CD4-positive, alpha-beta T cell treated with Interleukin-4 for 4 hours (primary cell): ENCODE results near the gene SAE1.
"Not testable (repeated sequence)": the region's sequence is repeated elsewhere in the genome, so short reads cannot be mapped to it uniquely, and the experiment has no call there.

ENCODE experiments used
- DNase-seq: peaks from one replicate; pipeline ENCODE4 v3.0.0-alpha.2; 2020

The SAE1 gene

DNA sequence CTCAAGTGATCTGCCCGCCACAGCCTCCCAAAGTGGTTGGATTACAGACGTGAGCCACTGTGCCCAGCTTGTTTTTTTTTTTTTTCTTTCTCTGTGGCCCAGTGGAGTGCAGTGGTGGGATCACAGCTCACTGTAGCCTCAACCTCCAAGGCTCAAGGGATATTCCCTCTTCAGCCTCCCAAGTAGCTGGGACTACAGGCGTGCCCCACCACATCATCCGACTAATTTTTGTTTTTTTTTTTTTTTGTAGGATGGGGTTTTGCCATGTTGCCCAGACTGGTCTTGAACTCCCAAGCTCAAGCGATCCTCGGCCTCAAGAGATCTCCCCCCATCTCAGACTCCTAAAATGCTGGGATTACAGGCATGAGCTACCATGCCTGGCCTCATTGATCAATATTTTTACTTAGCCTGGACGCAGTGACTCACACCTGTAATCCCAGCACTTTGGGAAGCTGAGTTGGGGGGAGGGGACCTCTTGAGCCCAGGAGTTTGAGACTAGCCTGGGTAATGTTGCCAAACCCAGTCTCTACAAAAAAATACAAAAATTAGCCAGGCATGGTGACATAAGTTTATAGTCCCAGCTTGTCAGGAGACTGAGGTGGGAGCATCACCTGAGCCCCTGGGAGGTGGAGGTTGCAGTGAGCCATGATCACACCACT lies 1.7 kb downstream of the SAE1 start:
- DNase-seq, result no peak

DNA sequence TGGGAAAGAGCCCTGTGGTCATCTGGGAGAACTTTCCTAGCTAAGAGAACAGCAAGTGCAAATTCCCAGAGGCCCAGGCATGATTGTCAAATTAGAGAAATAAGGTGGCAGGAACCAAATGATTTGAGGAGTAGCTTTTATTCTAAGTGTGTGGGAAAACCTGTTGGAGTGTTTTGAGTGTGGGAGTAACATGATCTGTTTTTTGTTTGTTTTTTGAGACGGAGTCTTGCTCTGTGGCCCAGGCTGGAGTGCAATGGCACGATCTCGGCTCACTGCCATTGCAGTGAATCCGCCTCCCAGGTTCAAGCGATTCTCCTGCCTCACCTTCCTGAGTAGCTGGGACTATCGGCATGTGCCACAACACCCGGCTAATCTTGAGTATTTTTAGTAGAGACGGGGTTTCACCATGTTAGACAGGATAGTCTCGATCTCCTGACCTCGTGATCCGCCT lies 2.4 kb downstream of the SAE1 start:
- DNase-seq, result no peak

DNA sequence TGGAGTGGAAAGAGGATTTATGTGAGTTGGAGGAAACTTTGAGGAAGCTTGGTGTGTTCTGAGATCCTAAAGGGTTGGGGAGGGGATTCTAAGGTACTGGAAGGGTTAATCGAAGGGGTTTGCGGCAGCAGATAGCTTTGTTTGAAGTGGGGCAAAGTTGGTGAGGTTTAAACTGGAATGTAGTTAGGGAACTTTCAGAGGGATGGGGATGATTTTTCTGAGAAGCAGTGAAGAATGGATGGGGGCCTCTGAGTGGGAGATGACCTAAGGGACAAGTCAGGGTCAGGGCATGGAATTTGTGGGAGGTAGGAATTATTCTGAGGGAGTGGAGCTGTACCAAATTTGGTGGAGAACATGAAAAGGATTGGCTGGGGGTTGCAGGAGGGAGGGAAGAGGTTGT lies 3.9 kb downstream of the SAE1 start:
- DNase-seq, result no peak

DNA sequence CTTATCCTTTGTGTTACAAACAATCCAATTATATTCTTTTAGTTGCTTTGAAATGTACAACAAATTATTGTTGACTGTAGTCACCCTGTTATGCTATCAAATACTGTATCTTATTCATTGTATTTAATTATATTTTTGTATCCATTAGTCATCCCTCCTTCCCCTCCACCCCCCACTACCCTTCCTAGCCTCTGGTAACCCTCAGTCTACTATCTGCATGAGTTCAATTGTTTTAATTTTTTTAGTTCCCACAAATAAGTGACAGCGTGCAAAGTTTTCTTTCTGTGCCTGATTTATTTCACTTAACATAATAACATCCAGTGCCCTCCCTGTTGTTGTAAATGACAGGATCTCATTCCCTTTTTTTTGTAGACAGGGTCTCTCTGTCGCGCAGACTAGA lies 4.5 kb downstream of the SAE1 start:
- no peak for DNase-seq

DNA sequence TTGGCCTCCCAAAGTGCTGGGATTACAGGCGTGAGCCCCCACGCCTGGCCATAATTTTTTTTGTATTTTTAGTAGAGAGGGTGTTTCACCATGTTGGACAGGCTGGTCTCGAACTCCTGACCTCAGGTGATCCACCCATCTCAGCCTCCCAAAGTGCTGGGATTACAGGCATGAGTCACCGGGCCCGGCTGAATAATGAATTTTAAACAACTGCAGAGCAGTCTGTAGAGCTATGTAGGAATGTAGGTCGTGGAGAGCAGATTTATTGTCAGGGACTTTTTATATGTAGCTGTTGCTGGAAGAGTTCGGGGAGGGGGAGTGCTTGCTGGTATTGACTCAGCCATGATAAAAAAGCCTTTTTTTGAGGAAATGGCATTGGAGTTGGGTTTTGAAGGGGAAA lies 10.6 kb downstream of the SAE1 start:
- not testable (repeated sequence) for DNase-seq

DNA sequence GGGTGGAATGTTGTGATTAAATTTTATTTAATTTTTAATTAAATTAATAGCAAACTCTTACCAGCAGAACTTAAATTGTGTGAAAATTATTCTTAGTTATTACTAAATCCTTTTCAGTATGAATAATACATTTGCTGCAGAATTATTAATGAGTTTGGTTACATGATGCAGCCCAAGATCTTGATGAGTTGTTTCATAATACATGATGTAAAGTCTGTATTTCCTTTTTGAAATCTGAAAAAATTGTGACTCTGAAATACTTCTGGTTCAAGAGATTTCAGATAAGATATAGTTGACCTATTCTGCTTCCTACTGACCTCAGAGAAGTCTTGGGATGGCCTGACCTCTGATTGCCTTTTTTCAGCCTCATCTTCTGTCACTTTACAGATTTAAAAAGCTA lies 11.1 kb downstream of the SAE1 start:
- no peak for DNase-seq

DNA sequence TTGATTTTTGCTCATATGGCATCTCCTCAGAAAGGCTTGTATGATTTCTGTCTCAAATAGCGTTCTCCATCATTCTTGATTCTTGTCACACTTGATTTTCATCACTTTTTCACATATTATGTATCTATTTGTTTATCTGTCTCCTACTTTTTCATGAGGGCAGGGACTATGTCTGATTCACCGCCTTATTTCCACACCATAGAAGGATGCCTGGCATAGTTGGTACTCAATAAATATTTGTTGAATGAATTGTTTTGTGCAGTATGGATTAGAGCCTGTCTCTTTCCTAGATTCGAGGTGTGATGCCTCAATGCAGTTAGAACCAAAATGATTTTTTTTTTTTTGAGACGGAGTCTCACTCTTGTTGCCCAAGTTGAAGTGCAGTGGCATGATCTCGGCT lies 12.1 kb downstream of the SAE1 start:
- DNase-seq, result no peak

DNA sequence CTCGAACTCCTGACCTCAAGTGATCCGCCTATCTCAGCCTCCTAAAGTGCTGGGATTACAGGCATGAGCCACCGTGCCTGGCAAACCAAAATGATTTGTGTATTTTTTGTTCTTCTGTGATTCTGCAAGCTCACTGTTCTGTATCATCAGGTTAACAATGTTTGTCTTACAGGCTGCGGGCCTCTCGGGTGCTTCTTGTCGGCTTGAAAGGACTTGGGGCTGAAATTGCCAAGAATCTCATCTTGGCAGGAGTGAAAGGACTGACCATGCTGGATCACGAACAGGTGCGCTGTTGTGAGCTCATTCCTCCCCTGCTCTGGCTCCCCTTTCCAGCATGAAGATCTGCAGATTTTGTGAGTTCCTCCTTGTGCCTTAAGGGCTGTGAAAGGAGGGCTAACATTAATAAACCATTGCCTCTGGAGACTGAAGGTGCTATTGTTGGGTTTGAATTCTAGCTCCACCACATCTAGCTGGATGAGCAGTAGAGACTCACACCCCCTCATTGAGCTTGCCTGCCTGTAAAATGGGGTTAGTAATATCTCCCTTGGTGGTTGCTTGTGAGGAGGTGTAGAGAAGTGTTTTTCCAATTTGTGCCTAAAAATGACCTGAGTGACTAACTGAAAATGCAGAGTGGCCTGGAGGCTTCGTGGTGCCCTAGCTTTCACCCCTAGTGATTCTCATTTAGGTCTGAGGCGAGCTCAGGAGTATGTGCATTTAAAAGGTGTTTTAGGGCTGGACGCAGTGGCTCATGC lies 12.9 kb downstream of the SAE1 start:
- DNase-seq, result no peak

DNA sequence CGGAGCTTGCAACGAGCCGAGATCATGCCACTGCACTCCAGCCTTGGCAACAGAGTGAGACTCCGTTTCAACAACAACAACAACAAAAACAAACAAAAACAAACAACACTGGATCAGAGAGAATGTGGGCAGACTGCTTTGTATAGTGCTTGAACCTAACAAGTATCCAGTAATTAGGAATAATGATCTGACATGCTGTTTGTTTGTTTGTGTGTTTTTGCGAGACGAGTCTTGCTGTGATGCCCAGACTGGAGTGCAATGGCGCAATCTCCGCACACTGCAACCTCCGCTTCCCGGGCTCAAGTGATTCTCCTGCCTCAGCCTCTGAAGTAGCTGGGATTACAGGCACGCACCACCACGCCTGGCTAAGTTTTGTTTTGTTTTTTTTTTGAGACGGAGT lies 14.0 kb downstream of the SAE1 start:
- no peak for DNase-seq

DNA sequence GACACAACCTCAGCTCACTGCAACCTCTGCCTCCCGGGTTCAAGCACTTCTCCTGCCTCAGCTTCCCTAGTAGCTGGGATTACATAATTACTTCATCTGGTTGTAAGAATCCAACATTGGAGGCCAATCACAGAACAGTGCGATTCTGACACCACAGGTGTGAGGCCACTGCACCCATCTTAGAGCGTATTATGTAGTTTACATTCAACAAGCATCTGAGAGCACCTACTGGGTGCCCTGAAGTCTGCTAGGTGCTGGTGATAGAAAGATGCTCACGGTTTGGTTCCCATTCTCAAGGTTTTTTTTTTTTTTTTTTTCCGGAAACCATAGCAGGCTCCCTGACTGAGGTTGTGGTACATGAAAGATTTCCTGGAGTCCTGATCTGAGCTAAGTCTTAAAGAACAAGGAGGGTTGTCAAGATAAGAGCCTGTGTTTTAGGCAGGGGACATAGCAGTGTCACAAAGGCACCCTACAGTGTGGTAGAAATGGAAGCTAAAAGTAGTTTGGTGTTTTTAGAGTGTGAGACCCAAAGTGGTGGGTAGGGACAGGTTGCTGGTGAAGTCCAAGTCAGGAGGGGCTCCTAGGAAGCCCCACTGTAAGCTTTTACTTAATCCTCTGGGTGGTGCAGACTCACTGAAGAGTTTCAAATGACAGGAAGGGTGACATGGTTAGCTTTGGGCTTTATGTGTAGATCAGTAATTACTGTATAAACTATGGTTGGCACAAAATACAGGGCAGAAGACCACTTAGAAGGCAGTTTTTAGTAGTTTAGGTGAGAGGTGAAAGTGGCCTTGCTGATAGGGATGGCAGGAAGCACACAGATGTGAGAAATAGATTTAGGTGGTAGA lies 15.2 kb downstream of the SAE1 start:
- peak; percentile 56 for DNase-seq

DNA sequence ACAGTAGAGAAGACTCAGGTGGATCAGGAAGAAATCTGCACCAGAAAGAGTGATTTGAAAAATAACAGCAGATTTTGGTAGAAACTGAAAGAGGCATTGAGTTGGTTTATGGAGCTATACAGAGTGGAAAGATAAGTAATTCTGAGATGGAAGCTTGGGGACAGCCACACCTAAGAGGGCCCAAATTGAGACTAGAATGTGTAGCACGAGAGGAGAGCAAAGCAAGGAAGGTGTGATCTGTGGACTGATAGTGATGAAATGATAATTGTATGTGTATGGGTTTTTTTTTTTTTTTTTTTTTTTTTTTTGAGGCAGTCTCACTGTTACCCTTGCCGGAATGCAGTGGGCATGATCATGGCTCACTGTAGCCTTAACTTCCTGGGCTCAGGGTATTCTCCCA lies 16.3 kb downstream of the SAE1 start:
- DNase-seq, result no peak

DNA sequence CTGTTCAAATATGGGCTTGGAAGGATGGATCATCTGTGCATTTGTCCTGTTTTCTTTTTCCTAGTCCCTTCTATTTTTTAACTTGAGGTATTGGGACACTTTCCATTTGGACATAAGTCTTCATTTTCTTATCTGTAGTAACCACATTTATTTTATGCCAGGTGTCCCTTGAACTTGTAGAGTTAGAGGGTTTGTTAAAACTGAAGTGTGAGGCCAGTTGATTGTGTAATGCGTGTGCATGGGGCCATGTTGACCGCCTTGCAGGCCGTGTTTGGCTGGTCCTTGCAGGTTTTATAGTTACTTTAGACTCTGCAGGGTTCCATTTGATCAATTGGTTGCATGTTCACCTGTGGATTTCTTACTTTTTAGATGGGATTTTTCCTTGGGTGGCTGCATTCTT lies 21.0 kb downstream of the SAE1 start:
- DNase-seq, result no peak

DNA sequence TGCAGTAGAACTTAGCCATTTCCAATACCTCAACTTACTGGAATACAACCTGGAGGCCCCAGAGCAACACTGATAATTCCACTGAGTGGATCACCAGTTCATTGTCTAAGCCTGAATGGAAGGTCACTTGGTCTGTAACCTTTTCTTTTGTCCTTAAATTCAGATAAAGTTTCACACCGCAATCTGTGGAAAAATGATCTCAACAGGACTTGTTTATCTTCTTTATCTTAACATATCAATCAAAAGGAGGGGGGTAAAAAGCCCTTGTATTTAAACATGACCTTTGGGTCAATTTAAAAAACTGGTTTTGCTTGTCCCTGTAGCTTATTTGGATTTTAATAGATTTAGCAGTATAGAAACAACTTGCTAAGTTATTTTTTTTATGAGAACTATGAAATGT lies 21.6 kb downstream of the SAE1 start:
- DNase-seq, result no peak

DNA sequence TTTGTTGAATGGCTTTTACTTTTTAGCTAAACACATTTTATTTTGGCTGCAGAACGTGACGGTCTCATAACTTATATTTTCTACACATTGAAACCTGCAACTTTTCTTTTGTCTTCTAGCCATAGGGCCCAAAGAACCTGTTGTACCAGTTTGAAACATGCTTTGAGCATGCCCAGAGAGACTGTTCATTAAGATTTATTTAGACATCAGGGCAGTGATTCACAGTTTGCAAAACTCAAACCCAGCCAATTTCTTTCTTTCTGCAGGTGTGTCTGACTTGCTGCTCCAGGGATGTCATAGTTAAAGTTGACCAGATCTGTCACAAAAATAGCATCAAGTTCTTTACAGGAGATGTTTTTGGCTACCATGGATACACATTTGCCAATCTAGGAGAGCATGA lies 22.0 kb downstream of the SAE1 start:
- DNase-seq, result no peak

DNA sequence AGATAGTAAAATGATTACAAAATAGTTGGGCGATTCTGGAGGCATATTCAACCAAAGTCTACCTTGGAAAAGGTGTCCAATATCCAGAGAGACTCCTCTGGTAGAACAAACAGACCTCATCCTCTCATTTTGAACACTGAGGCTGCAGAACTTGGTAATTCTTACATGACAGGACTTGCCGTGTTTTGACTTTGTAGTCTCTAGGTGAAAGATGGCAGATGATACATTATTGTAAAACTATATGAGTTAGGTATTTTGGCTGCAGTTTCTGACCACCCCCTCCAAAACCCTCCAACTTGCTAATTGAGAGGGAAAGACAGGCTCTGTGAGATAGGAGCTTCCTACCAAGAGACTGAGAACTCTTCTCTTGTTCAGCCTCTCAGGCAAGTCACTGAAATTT lies 22.6 kb downstream of the SAE1 start:
- DNase-seq, result no peak

DNA sequence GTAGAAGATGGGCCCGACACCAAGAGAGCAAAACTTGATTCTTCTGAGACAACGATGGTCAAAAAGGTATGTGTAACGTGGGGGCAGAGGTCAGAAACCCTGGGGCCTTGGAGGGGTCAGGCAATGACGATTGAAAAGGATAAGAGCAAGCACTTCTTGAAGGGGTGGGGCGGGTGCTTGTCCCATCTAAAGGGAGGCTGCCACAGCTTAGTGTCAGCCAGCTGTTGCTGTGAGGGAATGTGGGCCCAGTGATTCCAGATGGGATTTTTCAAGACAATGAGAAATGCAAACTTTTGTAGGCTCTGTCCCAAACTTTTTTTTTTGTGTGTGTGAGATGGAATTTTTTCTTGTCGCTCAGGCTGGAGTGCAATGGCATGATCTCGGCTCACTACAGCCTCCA lies 24.5 kb downstream of the SAE1 start:
- DNase-seq, result no peak

DNA sequence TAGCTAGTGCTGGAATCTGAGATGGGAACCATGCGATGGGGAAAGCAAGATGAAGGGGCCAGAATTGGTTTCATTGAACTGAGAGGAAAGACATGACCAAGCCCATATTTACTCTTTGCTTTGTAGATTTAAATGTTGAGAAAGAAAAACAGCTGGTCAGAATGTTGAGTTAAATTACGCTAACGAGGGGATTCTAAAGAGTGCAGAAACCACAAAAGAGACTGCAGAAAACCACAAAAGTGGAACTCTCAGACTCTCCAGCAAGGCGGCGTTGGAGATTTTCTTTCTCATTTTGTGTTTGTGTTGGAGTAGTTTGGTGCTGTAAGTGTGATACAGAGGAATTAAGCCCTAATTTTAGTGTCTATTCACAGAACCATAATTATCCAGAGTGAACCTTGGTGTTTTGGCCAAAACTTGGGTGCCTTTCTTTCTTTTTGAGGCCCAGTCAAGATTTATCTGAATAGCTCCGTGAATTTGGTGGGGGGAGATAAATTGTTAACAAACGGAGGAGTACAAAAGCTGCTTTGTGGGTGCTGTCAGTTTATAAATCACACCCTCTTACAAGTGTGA lies 26.3 kb downstream of the SAE1 start:
- peak; percentile 59 for DNase-seq

DNA sequence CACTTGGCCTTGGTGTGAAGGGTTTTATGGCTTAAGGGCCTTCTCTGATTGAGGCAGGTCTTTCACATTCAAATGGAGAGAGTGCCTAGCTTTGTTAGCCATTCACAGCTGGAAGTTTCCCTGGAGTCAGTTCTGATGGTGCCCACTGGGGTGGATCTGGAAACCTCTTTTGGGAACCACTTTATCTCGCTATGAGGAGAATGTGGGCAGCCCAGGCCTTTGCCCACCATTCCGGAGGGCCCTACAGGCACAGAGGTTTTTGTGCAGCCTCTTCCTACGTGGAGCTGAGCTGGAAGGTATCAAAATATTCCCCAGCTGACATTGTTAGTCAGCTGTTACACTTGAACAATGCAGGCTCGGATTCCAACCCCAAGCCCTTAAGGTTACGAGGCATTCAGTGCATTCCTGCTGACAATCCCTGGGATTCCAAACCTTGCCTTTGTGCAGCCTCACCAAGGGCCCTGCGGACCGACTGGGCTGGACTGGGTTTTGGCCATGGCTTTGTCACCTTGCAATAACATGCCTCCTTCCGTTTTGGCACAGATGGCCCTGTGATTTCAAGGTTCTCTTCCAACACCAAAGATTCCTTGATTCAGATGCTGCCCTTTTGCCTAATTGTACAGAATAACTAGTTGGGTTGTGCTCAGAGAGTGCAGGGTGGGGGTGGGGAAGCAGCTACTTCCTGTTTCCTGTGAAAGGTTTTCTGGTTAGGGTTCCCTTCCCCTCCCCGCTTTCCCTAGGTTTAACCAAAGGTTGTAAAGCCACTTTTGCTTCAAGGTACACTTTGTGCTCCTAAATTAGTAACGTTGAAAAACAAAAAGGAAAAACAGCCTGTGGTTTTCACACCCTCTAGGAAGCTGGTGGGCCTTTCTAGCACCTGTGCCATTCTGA lies 27.0 kb downstream of the SAE1 start:
- peak; percentile 55 for DNase-seq

DNA sequence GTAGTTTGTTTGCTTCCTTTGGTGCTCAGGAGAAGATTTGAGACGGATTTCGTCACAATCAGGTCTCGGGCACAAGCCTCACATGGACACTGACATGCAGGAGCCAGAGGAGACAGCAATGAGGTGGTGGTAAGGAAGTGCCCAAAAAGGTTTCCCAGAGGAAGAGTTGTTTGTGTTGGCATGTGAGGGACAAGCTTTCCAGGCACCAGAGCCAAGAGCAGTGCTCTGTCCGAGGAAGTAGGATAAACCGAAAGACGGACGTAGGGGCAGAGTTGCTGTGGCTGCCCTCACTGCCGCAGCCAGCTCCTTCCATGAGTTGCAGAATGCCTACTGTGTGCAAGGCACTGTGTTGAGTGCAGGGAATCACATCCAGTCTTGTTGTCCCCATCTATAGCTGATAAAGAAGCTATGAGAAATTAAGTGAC lies 27.7 kb downstream of the SAE1 start:
- DNase-seq, result no peak

DNA sequence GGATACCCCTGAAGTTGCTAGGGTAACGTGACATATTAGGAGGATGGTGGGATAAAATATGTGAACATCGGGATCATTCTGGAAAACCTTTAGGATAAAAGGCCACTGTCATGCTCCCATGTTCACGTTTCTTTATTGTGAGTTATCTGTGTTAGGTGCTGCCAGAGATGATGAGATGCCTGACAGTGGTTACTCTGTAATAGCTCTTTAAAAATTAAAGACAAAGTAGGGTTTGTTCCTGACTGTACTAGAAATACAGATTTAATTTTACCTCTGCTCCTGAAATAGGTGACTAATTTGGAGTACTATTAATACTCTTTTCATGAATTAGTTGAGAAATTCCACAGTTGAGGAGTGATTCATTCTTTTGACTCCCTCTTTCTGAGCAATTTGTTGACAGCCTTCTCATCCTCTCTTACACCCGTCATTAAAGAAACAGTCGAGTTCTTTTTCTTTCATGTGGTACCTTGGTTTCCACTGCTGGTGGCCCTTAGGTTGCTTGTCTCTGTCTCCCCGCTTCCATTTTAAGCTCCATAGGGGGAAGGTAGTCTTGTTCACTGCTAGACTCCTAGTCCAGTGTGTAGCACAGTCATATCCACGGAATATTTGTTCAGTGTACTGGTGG lies 28.4 kb downstream of the SAE1 start:
- peak; percentile 86 for DNase-seq

DNA sequence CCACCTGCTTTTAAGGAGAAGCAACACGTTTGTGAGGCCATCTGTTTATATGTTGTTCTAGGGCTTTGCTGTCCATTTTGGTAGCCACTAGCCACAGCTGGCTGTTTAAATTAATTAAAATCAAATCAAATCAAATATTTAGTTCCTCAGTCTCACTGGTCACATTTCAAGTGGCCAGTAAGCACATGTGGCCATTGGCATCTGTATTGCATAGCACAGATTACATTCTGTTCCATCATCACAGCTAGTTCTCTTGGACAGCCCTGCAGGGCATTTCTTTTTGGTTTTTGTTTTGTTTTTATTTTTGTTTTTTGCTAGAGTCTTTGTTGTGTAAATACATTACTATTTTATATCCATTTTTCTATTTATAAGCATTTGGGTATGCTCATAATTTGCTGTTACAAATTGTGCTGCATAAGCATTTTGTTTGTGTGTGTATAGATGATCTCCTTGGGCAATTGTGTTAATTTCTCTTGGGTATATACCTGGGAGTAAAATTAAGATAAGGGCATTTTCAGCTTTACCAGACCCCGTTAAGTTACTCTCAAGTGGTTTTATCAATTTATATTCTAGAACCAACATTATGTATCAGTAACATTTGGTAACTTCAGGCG lies 31.3 kb downstream of the SAE1 start:
- no peak for DNase-seq
